Stimulated activated CD4-positive, alpha-beta T cell treated with anti-CD3 and anti-CD28 coated beads, Interleukin-15, amount 100 ng/mL, for 1 hour (primary cell): ENCODE results near the gene SRPRA.
"Not testable (repeated sequence)": the region's sequence is repeated elsewhere in the genome, so short reads cannot be mapped to it uniquely, and the experiment has no call there.

Source experiments
- DNase-seq, 2 donors: peaks; one replicate each; pipeline ENCODE4 v3.0.0-alpha.2; 2020; ENCODE audit warnings: low read depth in 1 of 2, low spot score in 1 of 2

SRPRA gene

GRCh38 chr11:126268708-126269579 is at the start of gene SRPRA, which contains the start of gene FOXRED1:
SRPRA (minus strand) TSS chr11:126268895; CDS start chr11:126268804, 91 bp downstream.
FOXRED1 (plus strand) TSS chr11:126269154; CDS start chr11:126269207, 53 bp downstream.
- peak; percentile 99 to 100 for DNase-seq

- DNase-seq: no peak
These were observed 49.3 kb upstream of the SRPRA start for GRCh38 chr11:126317756-126318573.

- no peak for DNase-seq
These were observed 48.7 kb upstream of the SRPRA start for GRCh38 chr11:126317432-126317755.

GRCh38 chr11:126313826-126314225 is 45.1 kb upstream of the SRPRA start:
- no peak for DNase-seq

DNA sequence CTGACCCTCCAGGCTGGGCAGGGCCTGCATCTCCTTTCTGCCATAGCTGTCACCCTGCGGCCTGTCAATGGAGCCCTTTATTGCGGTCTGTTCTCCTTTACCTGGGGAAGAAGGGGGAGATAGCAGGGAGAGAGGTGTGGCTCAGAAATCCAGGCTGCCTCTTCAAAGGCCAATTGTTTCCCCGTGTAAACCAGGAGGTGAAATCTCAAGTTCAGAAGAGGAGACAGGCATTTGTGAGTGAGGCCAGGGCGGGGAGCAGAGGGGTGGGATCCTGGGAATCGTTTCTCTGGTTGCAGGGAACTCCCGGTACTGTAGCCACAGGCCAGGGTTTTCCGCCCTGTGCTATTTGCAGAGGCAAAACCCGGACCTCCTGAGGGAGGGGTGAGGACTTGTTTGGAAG is 44.3 kb upstream of the SRPRA start:
- no peak for DNase-seq

- no peak for DNase-seq
These were observed 43.0 kb upstream of the SRPRA start for GRCh38 chr11:126311401-126312291.

DNA sequence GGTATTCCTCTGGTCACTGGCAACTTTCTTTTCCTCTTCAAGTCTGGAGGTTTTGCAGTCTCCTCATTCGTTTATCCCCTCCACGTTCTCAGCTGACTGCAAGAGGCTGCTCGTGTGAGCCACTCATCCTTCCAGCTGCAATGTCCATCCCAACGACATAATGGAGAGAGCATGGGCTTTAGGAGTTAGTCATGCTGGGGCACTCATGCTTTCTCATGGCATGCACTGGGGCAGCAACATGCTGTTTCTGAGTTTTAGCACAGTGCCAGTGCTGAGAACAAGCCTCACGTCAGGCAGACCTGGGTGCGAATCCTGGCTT is 42.3 kb upstream of the SRPRA start:
- DNase-seq: no peak

DNA sequence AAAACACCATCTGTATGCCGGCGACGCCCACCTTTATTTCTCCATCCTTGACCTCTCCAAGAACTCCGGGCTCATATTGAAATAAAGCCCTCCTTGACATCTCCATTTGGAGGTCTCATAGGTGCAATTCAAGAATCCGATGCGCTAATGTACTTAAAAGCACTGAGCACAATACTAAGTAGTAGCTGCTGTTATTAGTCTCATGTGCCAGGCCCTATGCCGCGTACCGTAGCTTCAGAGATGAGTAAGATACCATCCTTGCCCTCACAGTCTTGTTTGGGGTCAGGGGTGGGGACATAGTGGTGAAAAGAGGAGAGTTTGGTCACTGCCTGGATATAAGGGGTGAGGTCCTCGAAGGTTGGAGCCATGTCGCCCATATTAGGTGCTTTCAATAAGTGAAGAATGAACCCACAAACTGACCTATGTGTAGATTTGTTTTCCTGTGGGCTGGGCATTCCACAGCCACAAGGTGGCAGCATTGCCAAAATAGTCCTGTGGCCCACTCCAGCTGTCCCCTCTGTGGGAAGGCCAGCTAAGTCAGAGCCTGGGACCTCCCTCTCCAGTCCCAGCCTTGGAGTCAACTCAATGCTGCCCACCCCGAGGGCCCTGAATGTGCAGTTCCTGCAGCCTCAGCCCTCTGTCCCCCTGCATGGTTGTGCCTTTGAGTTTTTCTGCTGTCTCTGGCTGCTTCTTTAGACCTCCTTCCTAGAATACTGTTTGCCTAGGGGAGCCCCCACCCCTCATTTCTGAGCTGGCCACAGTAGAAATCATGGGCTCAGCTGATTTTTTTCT is 41.7 kb upstream of the SRPRA start:
- peak; percentile 26 to 28 for DNase-seq

- not testable (repeated sequence) for DNase-seq
These were observed 40.1 kb upstream of the SRPRA start for GRCh38 chr11:126308771-126309170.

DNA sequence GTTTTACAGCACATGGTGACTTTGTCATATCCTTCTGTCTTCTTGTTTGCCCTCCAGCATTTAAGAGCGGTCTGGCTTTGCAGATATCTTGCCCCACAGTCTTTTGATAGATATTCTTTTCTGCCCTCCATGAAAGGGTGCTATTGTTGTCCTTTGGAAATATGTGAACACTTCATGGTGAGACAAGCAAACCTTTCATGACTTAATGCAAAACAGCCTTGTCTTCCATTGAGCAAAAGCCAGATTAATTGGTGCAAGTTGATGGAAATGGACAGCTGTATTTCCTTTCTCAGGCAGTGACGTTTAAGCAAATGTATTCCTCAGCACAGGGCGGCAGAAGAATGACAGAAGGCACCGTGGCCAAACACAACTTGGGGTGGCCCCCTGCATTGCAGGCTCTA is 39.6 kb upstream of the SRPRA start:
- no peak for DNase-seq

GRCh38 chr11:126307706-126308105 is 39.0 kb upstream of the SRPRA start:
- DNase-seq: no peak

GRCh38 chr11:126305699-126306098 is 37.0 kb upstream of the SRPRA start:
- DNase-seq: no peak

DNA sequence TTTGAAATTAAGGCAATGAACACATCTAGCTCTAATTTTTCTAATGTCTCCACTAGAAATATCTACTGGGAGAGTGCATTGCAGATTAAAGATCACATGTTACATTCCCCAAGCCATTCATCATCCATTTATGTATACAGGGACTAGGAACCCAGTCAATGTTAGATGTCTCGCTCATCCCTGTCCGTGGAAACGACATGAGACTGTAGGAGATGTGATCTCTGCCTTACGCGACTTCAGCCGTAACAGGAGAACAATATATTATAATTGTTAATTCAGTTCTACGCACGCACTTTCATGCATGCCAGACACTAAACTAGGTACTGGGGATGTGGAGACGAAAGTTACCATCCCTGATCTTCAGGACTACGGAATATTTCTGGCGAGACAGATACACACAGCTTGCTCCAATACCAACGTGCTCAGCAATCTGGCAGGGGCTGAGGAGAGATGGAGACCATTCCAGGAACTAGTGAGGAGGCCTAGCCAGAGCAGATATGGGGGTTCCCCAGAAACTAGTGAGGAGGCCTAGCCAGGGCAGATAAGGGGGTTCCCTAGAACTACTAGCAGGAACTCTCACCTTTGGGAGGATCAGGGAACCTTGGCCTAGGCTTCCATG is 35.9 kb upstream of the SRPRA start:
- no peak for DNase-seq

DNA sequence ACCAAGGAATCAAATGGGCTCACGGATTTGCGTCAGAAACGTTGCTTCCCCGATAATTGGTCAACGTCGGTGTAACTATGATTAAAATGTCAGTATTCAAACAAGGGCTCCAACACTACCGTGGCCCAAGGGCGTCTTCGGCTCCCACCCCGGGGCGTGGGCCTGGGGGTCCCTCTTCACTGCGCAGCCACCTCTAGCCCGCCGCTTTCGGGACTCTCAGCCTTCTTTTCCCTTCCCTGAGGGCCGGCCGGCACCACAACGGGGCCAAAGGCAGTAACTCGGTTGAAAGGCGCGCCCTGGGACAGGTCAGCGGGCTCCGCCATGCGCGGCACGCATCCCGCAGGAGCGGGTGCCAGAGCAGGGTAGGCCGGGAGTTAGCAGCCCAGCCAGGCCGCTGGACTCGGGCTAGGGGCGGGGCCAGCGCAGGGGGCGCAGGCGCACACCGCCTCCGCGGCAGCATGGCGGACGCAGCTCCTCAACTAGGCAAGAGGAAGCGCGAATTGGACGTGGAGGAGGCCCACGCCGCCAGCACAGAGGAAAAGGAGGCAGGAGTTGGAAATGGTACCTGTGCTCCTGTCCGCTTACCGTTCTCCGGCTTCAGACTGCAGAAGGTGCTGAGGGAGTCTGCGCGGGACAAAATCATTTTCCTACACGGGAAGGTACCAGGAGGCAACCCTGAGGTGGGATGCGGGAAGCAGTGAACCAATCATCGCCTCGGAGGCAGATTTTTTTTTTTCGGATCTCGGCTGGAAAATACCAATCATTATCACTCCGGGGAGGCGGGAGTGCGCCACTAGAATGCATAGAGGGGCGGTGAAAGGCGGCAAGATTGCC is 35.1 kb upstream of the SRPRA start, which contains the start of gene DCPS:
Gene DCPS (plus strand): TSS at position 438 of the 834 bp plus-strand sequence. CDS start 21 bp downstream, at position 459.
- peak; percentile 78 to 82 for DNase-seq

DNA sequence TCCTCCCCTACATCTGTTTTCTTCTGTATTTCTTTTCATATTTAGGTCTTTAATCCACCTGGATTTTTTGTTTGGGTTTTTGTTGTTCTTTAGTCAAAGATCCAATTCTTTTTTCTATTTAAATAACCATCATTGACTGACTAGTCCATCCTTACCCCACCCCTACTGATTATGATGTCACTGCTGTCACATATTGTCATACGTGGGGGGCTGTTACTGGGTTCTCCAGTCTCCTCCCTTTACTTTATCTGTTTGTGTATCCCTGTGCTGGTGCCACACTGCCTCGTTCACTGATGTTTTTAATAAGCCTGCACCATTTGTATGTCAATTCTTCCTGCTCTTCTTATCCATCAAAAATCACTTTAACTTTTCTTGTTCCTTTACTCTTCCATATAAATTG is 28.3 kb upstream of the SRPRA start:
- no peak for DNase-seq

GRCh38 chr11:126293726-126294125 is 25.0 kb upstream of the SRPRA start:
- DNase-seq: no peak

- no peak for DNase-seq
These were observed 22.2 kb upstream of the SRPRA start for GRCh38 chr11:126290887-126291286.

DNA sequence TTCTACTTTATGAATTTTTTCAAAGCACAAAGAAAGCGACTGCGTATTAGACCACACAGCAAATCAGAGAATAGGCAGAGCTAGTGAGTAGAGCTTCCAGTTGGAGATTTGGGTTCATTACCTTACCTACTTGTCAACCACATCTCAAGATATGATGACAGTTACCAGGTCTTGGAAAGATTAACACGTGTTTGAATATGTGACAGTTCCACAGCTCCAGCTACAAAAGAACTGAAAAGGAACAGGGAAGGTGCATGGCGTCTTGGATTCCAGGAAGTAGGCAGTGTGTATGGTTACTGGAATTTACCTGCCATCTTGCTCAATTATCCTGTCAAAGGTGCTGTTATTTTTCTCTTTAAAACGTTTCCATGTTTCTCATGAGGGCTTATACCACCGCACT is 19.5 kb upstream of the SRPRA start:
- DNase-seq: no peak

DNA sequence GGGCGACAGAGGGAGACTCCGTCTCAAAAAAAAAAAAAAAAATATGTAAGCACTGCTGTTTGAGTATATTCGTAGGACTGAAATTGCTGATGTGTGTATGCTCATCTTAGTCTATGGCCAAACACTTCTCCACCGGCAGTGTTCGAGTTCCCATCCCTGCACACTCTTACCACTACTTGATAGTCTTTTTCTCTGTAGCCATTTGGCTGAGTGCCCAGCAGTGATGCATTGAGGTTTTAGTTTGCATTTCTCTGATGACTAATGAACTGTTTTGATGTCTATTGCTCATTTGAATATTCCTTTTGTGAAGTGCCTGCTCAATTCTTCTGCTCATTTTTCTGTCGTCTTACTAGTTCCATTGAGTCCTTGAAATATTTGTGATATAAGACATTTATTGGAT is 16.1 kb upstream of the SRPRA start:
- peak; percentile 60 to 67 for DNase-seq
